ENCODE measurements around the gene FAM180A. TPM values are rescaled to one million over a fixed set of nuclear protein-coding genes. Genes with fewer than 3 reads are reported as not detected.

The FAM180A gene
- total RNA-seq, 1 donor from 2014 or later = not detected

- no peak for DNase-seq (ENCODE audit: low spot score in 2 of 2, unreplicated experiment in 2 of 2)
- H3K27ac Mint-ChIP-seq = no peak overlapping the region
- H3K27me3 Mint-ChIP-seq (ENCODE audit: low read depth) = no peaks in the 10 kb centered on the region
- no peaks in the 10 kb centered on the region for H3K36me3 Mint-ChIP-seq
- TF ChIP-seq, protein P1, sequence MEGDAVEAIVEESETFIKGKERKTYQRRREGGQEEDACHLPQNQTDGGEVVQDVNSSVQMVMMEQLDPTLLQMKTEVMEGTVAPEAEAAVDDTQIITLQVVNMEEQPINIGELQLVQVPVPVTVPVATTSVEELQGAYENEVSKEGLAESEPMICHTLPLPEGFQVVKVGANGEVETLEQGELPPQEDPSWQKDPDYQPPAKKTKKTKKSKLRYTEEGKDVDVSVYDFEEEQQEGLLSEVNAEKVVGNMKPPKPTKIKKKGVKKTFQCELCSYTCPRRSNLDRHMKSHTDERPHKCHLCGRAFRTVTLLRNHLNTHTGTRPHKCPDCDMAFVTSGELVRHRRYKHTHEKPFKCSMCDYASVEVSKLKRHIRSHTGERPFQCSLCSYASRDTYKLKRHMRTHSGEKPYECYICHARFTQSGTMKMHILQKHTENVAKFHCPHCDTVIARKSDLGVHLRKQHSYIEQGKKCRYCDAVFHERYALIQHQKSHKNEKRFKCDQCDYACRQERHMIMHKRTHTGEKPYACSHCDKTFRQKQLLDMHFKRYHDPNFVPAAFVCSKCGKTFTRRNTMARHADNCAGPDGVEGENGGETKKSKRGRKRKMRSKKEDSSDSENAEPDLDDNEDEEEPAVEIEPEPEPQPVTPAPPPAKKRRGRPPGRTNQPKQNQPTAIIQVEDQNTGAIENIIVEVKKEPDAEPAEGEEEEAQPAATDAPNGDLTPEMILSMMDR (IDR thresholded peaks at IDR 0.05; ENCODE audit: unreplicated experiment) = no peak
- H3K9me3 Mint-ChIP-seq = no peaks in the 10 kb centered on the region
- H3K4me1 Mint-ChIP-seq = peaks cover 19% of the 10 kb centered on the region
- H3K4me3 Mint-ChIP-seq = no peak overlapping the region
Observed at GRCh38 chr7:135745703-135746312, 2.8 kb downstream of the FAM180A start.

GRCh38 chr7:135744938-135745702, 3.5 kb downstream of the FAM180A start:
- Mint-ChIP-seq H3K9me3 (no peaks in the 10 kb centered on the region), H3K27ac (no peak overlapping the region), H3K27me3 (ENCODE audit: low read depth) (no peaks in the 10 kb centered on the region), H3K4me3 (no peak overlapping the region), H3K4me1 (peaks cover 22% of the 10 kb centered on the region), H3K36me3 (no peaks in the 10 kb centered on the region)
- TF ChIP-seq, protein P1 (IDR thresholded peaks at IDR 0.05; ENCODE audit: unreplicated experiment) = no peak
- no peak for DNase-seq (ENCODE audit: low spot score in 2 of 2, unreplicated experiment in 2 of 2)

DNA sequence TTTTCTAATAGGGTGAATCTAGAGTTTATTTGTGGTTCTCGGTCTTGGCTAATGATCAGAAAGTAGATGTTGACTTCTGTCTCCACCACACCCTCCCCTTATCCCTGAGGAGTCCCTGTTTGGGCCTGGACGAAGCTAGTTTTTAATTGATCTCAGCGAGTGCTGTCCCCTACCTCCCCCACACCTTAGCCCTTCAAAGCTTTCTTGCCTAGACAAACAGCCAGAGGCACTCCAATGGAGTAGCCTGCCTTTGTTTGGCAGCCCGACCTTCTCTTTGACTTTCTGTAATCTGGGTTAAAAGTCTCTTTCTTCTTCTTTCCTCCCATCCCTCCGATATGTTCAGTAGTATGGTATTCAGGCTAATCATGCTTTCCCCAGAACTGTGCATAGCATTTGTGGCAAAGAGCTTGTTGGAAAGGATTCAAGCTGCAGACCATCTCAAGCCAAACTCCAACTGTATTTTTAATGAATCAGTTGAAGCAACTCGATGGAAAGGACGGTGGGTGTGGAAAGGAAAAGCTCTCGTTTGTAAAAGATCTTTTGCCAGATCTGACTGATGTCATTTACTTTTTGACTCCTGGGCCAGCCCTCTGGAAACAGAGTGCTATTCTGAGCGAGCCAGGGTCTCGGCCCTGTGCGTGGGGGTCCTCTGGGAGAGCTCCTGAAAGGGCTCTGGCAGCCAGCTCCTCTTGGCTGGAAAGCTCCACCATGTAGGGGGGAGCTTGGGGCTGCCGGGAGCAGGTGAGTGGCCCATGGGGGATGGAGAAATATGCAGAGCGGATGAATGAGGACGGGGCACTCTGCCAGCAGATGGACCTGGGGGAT, 4.5 kb downstream of the FAM180A start:
- TF ChIP-seq, protein P1 (IDR thresholded peaks at IDR 0.05; ENCODE audit: unreplicated experiment) = no peak
- Mint-ChIP-seq H3K9me3 (no peaks in the 10 kb centered on the region), H3K27me3 (ENCODE audit: low read depth) (no peaks in the 10 kb centered on the region), H3K4me1 (peaks cover 22% of the 10 kb centered on the region), H3K27ac (peak overlapping the region; percentile 23), H3K36me3 (no peaks in the 10 kb centered on the region), H3K4me3 (no peak overlapping the region)
- no peak for DNase-seq (ENCODE audit: low spot score in 2 of 2, unreplicated experiment in 2 of 2)

GRCh38 chr7:135742371-135742770, 6.2 kb downstream of the FAM180A start:
- no peaks in the 10 kb centered on the region for H3K9me3 Mint-ChIP-seq
- H3K4me3 Mint-ChIP-seq = no peak overlapping the region
- TF ChIP-seq, protein P1 (IDR thresholded peaks at IDR 0.05; ENCODE audit: unreplicated experiment) = no peak
- no peaks in the 10 kb centered on the region for H3K36me3 Mint-ChIP-seq
- no peaks in the 10 kb centered on the region for H3K27me3 Mint-ChIP-seq (ENCODE audit: low read depth)
- H3K27ac Mint-ChIP-seq = no peak overlapping the region
- DNase-seq (ENCODE audit: low spot score in 2 of 2, unreplicated experiment in 2 of 2) = no peak
- H3K4me1 Mint-ChIP-seq = peaks cover 27% of the 10 kb centered on the region

GRCh38 chr7:135741905-135742304, 6.7 kb downstream of the FAM180A start:
- Mint-ChIP-seq H3K9me3 (no peaks in the 10 kb centered on the region), H3K27ac (no peak overlapping the region), H3K36me3 (no peaks in the 10 kb centered on the region), H3K4me1 (peaks cover 27% of the 10 kb centered on the region), H3K4me3 (no peak overlapping the region), H3K27me3 (ENCODE audit: low read depth) (no peaks in the 10 kb centered on the region)
- no peak for DNase-seq (ENCODE audit: low spot score in 2 of 2, unreplicated experiment in 2 of 2)
- TF ChIP-seq, protein P1 (IDR thresholded peaks at IDR 0.05; ENCODE audit: unreplicated experiment) = no peak
